ENCODE measurements around the gene BUD31.

The BUD31 gene

GRCh38 chr7:99433158-99433557 is 24.4 kb downstream of the BUD31 start:
- no peak for DNase-seq (ENCODE audit: low read depth in 2 of 2)

GRCh38 chr7:99437946-99438572 is 29.3 kb downstream of the BUD31 start:
- DNase-seq (ENCODE audit: low read depth in 2 of 2): no peak

- peak; percentile 87 to 88 for DNase-seq (ENCODE audit: low read depth in 2 of 2)
Observed at GRCh38 chr7:99438573-99439480, 30.1 kb downstream of the BUD31 start, which contains the start of the genes CPSF4 and PTCD1. TSS of gene CPSF4 (plus strand) at chr7:99438943. CDS start at chr7:99439083, 140 bp downstream. TSS of gene PTCD1 (minus strand) at chr7:99438798. CDS start at chr7:99435242, 3,556 bp downstream.

GRCh38 chr7:99440195-99440594 is 31.4 kb downstream of the BUD31 start:
- no peak for DNase-seq (ENCODE audit: low read depth in 2 of 2)

- DNase-seq (ENCODE audit: low read depth in 2 of 2): no peak
Observed at GRCh38 chr7:99446096-99446495, 37.3 kb downstream of the BUD31 start.

- no peak for DNase-seq (ENCODE audit: low read depth in 2 of 2)
Observed at GRCh38 chr7:99447943-99448342, 39.2 kb downstream of the BUD31 start.

- no peak for DNase-seq (ENCODE audit: low read depth in 2 of 2)
Observed at GRCh38 chr7:99448855-99449254, 40.1 kb downstream of the BUD31 start.

GRCh38 chr7:99449326-99449725 is 40.6 kb downstream of the BUD31 start:
- DNase-seq (ENCODE audit: low read depth in 2 of 2): no peak

- no peak for DNase-seq (ENCODE audit: low read depth in 2 of 2)
Observed at GRCh38 chr7:99451936-99452335, 43.2 kb downstream of the BUD31 start.

GRCh38 chr7:99452541-99452940 is 43.8 kb downstream of the BUD31 start:
- DNase-seq (ENCODE audit: low read depth in 2 of 2): no peak

- no peak for DNase-seq (ENCODE audit: low read depth in 2 of 2)
Observed at GRCh38 chr7:99453105-99453504, 44.3 kb downstream of the BUD31 start.

- no peak for DNase-seq (ENCODE audit: low read depth in 2 of 2)
Observed at GRCh38 chr7:99455874-99456273, 47.1 kb downstream of the BUD31 start.

GRCh38 chr7:99456288-99456687 is 47.5 kb downstream of the BUD31 start:
- DNase-seq (ENCODE audit: low read depth in 2 of 2): no peak

GRCh38 chr7:99457050-99457649 is 48.4 kb downstream of the BUD31 start:
- DNase-seq (ENCODE audit: low read depth in 2 of 2): no peak

GRCh38 chr7:99457650-99458493 is 49.1 kb downstream of the BUD31 start:
- no peak for DNase-seq (ENCODE audit: low read depth in 2 of 2)

GRCh38 chr7:99459087-99459486 is 50.3 kb downstream of the BUD31 start:
- DNase-seq (ENCODE audit: low read depth in 2 of 2): no peak

GRCh38 chr7:99460651-99461050 is 51.9 kb downstream of the BUD31 start:
- DNase-seq (ENCODE audit: low read depth in 2 of 2): no peak

- DNase-seq (ENCODE audit: low read depth in 2 of 2): no peak
Observed at GRCh38 chr7:99461221-99461620, 52.5 kb downstream of the BUD31 start.

GRCh38 chr7:99465421-99465768 is 56.6 kb downstream of the BUD31 start:
- no peak for DNase-seq (ENCODE audit: low read depth in 2 of 2)

GRCh38 chr7:99468336-99468918 is 59.7 kb downstream of the BUD31 start:
- no peak for DNase-seq (ENCODE audit: low read depth in 2 of 2)
